Astrocyte (in vitro differentiated cells and primary cell): ENCODE results near the gene MAPK8IP2.

Experiments
- EZH2 ChIP-seq: IDR thresholded peaks from 2 replicates; pipeline ENCODE4 v1.6.1; 2012; ENCODE audit warnings: mild to moderate bottlenecking, low read length, inconsistent platforms; ENCODE audit not compliant: insufficient read depth
- TF ChIP-seq, protein P1 (sequence below): IDR thresholded peaks from 2 replicates; pipeline ENCODE4 v1.5.1; 2011; ENCODE audit warnings: low read depth, mild to moderate bottlenecking, inconsistent platforms, low read length, moderate library complexity; ENCODE audit not compliant: insufficient read depth

DNA sequence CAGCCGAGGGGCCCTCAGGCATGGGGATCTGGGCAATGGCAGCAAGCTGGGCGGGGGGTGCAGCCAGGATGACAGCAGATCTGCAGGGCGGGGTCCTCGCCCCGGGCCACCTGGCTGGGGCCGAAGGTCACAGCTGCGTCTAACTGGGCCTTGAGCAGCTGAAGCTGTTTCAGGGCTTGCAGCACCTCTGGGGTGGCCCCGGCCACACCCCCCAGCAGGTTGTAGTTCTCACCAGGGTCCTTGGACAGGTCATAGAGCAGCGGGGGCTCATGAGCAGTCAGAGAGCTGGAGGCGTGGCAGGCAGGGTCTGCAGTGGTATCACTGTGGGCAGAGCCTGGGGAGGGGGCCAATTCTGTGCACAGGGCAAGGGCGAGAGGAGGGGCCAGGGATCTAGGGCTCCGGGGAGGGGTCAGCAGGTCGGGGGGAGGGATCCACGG, 24.6 kb downstream of the MAPK8IP2 start:
- TF ChIP-seq, protein P1, sequence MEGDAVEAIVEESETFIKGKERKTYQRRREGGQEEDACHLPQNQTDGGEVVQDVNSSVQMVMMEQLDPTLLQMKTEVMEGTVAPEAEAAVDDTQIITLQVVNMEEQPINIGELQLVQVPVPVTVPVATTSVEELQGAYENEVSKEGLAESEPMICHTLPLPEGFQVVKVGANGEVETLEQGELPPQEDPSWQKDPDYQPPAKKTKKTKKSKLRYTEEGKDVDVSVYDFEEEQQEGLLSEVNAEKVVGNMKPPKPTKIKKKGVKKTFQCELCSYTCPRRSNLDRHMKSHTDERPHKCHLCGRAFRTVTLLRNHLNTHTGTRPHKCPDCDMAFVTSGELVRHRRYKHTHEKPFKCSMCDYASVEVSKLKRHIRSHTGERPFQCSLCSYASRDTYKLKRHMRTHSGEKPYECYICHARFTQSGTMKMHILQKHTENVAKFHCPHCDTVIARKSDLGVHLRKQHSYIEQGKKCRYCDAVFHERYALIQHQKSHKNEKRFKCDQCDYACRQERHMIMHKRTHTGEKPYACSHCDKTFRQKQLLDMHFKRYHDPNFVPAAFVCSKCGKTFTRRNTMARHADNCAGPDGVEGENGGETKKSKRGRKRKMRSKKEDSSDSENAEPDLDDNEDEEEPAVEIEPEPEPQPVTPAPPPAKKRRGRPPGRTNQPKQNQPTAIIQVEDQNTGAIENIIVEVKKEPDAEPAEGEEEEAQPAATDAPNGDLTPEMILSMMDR, result no peak
- no peak for TF ChIP-seq EZH2
